GM12878 (cell line): ENCODE measurements around the gene PCSK6. TPM values are rescaled to one million over a fixed set of nuclear protein-coding genes. Genes with fewer than 3 reads are reported as not detected.

Experiments
- ATAC-seq: fragments of 200-7000 bp; cut with Tn5 transposase; 3 replicates; pipeline ENCODE4 v1.9.1; 2020; ENCODE audit warnings: mild to moderate bottlenecking, moderate library complexity
- BruUV-seq: library from RNA; stranded (reverse); fragments of 400-500 nt; replicated peaks from 2 replicates; lab custom pipeline; 2021; lab: Mats Ljungman, UMichigan
- CTCF ChIA-PET: fragments of 300-600 bp; sonication (Branson Sonifier 250); formaldehyde crosslinking; extraction: SDS; loops from one replicate; lab custom pipeline; 2021; ENCODE audit warnings: inconsistent platforms; lab: Yijun Ruan, JAX
- POLR2A ChIA-PET: fragments of 350-600 bp; formaldehyde crosslinking; extraction: SDS; loops from one replicate; lab custom pipeline; 2021; ENCODE audit warnings: inconsistent platforms; lab: Charles Lee
- RAD21 ChIA-PET: fragments of 300-600 bp; sonication (Branson Sonifier 250); formaldehyde crosslinking; loops from one replicate; lab custom pipeline; 2023; ENCODE audit warnings: antibody characterized with exemption; ENCODE audit not compliant: unreplicated experiment; lab: Charles Lee
- SMC1A ChIA-PET: fragments of 300-600 bp; sonication (Branson Sonifier 250); formaldehyde crosslinking; loops from one replicate; lab custom pipeline; 2023; ENCODE audit not compliant: unreplicated experiment, uncharacterized antibody; lab: Charles Lee
- DNase-seq: peaks from one replicate; pipeline ENCODE4 v3.0.0-alpha.2; 2011; ENCODE audit warnings: low read depth, low spot score
- FAIRE-seq: peaks from 3 replicates; lab custom pipeline; 2011; peaks lifted over from hg19 to GRCh38; lab: Jason Lieb, UNC
- H2AFZ ChIP-seq: 2 replicates; pipeline ENCODE4 v1.6.0; 2011; ENCODE audit warnings: low read depth, low read length, control low read depth; ENCODE audit not compliant: control insufficient read depth
- H3K27ac ChIP-seq: 2 replicates; pipeline ENCODE4 v1.5.1; 2011; ENCODE audit warnings: control low read depth; ENCODE audit not compliant: control insufficient read depth, insufficient read depth
- H3K27me3 ChIP-seq, 2 experiments: replicated peaks in 1 of 2; 2 replicates each; pipeline versions ENCODE4 v1.6.0 to v1.6.1; 2011; ENCODE audit warnings: low read length in 1 of 2; ENCODE audit not compliant: control insufficient read depth in 2 of 2, insufficient read depth in 2 of 2
- H3K36me3 ChIP-seq, 2 experiments: 2 replicates each; pipeline ENCODE4 v1.5.1; 2011; ENCODE audit warnings: low read length in 1 of 2; ENCODE audit not compliant: control insufficient read depth in 2 of 2, insufficient read depth in 2 of 2
- H3K4me1 ChIP-seq: 2 replicates; pipeline ENCODE4 v1.6.1; 2011; ENCODE audit warnings: mild to moderate bottlenecking, low read length, moderate library complexity, mixed read lengths; ENCODE audit not compliant: control insufficient read depth, insufficient read depth
- H3K4me2 ChIP-seq: 2 replicates; pipeline ENCODE4 v1.6.0; 2011; ENCODE audit warnings: control low read depth; ENCODE audit not compliant: control insufficient read depth, insufficient read depth
- H3K4me3 ChIP-seq: fragments of 200-600 bp; sonication (generic); 2 replicates; pipeline ENCODE4 v1.5.1; 2016
- H3K79me2 ChIP-seq: 2 replicates; pipeline ENCODE4 v1.6.0; 2011; ENCODE audit warnings: low read length; ENCODE audit not compliant: control insufficient read depth, insufficient read depth
- H3K9ac ChIP-seq: 2 replicates; pipeline ENCODE4 v1.8.0; 2011; ENCODE audit warnings: low read length, control low read depth, mixed read lengths; ENCODE audit not compliant: control insufficient read depth, insufficient read depth
- H3K9me3 ChIP-seq: replicated peaks from 3 replicates; pipeline ENCODE4 v1.5.1; 2011; ENCODE audit warnings: mild to moderate bottlenecking, low read length; ENCODE audit not compliant: control insufficient read depth, insufficient read depth
- H4K20me1 ChIP-seq: 2 replicates; pipeline ENCODE4 v1.6.0; 2011; ENCODE audit not compliant: control insufficient read depth, insufficient read depth
- ATF7 ChIP-seq: fragments of 450-650 bp; IDR thresholded peaks from 2 replicates; pipeline ENCODE4 v1.6.1; 2016; ENCODE audit warnings: low read depth, mild to moderate bottlenecking
- CBX3 ChIP-seq: fragments of 200-600 bp; sonication (generic); IDR thresholded peaks from 2 replicates; pipeline ENCODE4 v1.6.1; 2016; ENCODE audit warnings: low read depth, borderline replicate concordance
- MEF2B ChIP-seq: fragments of 450-650 bp; IDR thresholded peaks from 2 replicates; pipeline ENCODE4 v1.6.1; 2018; ENCODE audit warnings: mild to moderate bottlenecking, moderate library complexity; ENCODE audit not compliant: partially characterized antibody, poor library complexity, severe bottlenecking
- NBN ChIP-seq: fragments of 450-650 bp; IDR thresholded peaks from 2 replicates; pipeline ENCODE4 v1.6.1; 2016
- SP1 ChIP-seq: IDR thresholded peaks from one replicate; pipeline ENCODE4 v1.6.1; 2011; ENCODE audit warnings: low read depth, low read length
- WGBS: methylation state at CpG from one replicate; pipeline ENCODE4 v1.1.6; 2016; ENCODE audit warnings: low lambda C conversion rate; ENCODE audit not compliant: insufficient replicate concordance, insufficient coverage; ENCODE audit errors: missing lambda C conversion rate; 5-methylcytosine and 5-hydroxymethylcytosine counted together
- in situ Hi-C: fragments of 300-500 bp; cut with MboI; formaldehyde crosslinking; loops from 9 replicates; pipeline ENCODE4 v1.14.3; 2018; ENCODE audit warnings: mixed read lengths
- intact Hi-C: fragments of 100-400 bp; cut with micrococcal nuclease; formaldehyde crosslinking; loops from one replicate; pipeline ENCODE4 v1.14.2; 2022; ENCODE audit not compliant: unreplicated experiment
- polyA plus RNA-seq, 11 experiments: library from polyadenylated mRNA; depleted of rRNA in 4 of 11; unstranded in 6 of 11; stranded (reverse) in 5 of 11; fragments of >200 nt; fragmentation: Nextera tagmentation in 4 of 11; fragmentation: Illumina TruSeq in 1 of 11; extraction: Ambion mirVana in 4 of 11; extraction: Trizol in 1 of 11; gene quantifications; 1 replicate in 1 of 11; 2 replicates in 10 of 11; pipeline versions ENCODE4 v1.2.1 to v1.2.3, GENCODE V29; 2011 to 2016; ENCODE audit warnings: inconsistent platforms in 2 of 11, missing spikeins in 2 of 11, low read depth in 1 of 11
- total RNA-seq, 4 experiments: library from RNA; depleted of rRNA in 3 of 4; stranded (reverse); fragments of >200 nt in 3 of 4; fragmentation: Illumina TruSeq in 1 of 4; extraction: Trizol in 1 of 4; gene quantifications; 2 replicates each; pipeline versions ENCODE4 v1.2.1 to v1.2.3, GENCODE V29; 2013 to 2021
- TF ChIP-seq, protein P1 (sequence below): fragments of 450-650 bp; IDR thresholded peaks from 2 replicates; pipeline ENCODE4 v1.6.1; 2017; ENCODE audit warnings: mild to moderate bottlenecking, moderate library complexity

Gene PCSK6
- total and polyA plus RNA-seq, 10 of the 15 experiments (the other 5 are each of a cell fraction or from before 2014, with no cell fraction given) = 0.19 to 0.67 (median 0.25) TPM; not detected in 4

DNA sequence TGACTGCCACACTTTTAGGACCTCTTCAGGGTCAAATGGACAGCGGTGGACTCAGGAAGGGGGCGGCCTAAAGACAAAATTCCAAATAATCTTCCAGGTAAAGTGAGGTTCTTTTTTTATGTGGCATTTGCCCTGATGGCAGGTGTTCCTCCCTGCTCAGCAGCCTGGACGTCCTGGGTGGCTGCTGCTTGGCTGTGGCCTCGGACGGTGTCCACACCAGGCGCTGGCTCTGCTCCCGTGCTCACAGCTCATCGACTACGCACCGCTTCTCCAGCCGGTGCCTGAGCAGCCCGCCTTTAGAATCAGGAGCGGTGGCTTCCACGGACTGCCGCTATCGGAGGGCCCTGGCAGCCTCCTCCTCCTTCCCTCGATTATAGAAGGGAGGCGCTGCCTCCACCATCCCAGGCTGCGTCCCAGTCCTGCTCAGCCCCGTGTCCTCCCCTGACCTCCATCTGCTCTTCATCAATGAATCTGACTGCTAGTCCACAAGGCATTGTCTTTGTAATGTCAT is 41.9 kb downstream of the PCSK6 start (continued):
- TF ChIP-seq, protein P1, sequence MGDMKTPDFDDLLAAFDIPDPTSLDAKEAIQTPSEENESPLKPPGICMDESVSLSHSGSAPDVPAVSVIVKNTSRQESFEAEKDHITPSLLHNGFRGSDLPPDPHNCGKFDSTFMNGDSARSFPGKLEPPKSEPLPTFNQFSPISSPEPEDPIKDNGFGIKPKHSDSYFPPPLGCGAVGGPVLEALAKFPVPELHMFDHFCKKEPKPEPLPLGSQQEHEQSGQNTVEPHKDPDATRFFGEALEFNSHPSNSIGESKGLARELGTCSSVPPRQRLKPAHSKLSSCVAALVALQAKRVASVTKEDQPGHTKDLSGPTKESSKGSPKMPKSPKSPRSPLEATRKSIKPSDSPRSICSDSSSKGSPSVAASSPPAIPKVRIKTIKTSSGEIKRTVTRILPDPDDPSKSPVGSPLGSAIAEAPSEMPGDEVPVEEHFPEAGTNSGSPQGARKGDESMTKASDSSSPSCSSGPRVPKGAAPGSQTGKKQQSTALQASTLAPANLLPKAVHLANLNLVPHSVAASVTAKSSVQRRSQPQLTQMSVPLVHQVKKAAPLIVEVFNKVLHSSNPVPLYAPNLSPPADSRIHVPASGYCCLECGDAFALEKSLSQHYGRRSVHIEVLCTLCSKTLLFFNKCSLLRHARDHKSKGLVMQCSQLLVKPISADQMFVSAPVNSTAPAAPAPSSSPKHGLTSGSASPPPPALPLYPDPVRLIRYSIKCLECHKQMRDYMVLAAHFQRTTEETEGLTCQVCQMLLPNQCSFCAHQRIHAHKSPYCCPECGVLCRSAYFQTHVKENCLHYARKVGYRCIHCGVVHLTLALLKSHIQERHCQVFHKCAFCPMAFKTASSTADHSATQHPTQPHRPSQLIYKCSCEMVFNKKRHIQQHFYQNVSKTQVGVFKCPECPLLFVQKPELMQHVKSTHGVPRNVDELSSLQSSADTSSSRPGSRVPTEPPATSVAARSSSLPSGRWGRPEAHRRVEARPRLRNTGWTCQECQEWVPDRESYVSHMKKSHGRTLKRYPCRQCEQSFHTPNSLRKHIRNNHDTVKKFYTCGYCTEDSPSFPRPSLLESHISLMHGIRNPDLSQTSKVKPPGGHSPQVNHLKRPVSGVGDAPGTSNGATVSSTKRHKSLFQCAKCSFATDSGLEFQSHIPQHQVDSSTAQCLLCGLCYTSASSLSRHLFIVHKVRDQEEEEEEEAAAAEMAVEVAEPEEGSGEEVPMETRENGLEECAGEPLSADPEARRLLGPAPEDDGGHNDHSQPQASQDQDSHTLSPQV = no peak
- TF ChIP-seq ATF7 = no peak
- TF ChIP-seq NBN = no peak

DNA sequence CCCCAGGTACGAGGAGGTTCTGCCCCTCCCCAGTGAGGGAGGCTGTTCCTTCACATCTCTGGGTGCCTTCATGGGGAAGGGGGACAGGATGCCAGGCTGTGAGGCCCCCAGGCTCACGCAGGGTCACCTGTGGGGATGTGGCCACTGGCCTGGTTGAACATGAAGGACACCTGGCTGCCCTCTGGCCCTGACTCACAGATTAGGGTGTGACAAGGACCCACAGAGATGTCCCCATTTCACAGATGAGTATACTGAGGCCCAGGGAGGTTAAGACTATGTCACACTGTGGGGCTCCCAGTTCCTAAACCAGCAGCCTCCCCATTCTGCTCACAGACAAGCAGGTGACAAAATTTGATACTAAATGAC is 42.4 kb downstream of the PCSK6 start:
- H3K9ac ChIP-seq = no peak overlapping the region
- H3K36me3 ChIP-seq = no peaks in the 10 kb centered on the region
- WGBS = 0% methylated on average over 2 of the region's 2 CpGs
- ChIA-PET RAD21 (no interaction called here), POLR2A (no interaction called here), CTCF (no interaction called here), SMC1A (no interaction called here)
- no peaks in the 10 kb centered on the region for H3K79me2 ChIP-seq
- no peaks in the 10 kb centered on the region for H3K9me3 ChIP-seq
- FAIRE-seq (no peak), DNase-seq (no peak), ATAC-seq (no peak)
- H3K27me3 ChIP-seq = peaks cover 0 to 6% of the 10 kb centered on the region in 2 experiments; a peak in 2 of 4 replicates
- intact Hi-C loops = no loop called here
- H3K4me3 ChIP-seq = no peak overlapping the region
- H2AFZ ChIP-seq = no peak overlapping the region
- no TSS peak for BruUV-seq
- in situ Hi-C loops = no loop called here
- H3K27ac ChIP-seq = no peak overlapping the region
- no peak overlapping the region for H3K4me2 ChIP-seq
- TF ChIP-seq MEF2B (no peak), SP1 (no peak), CBX3 (no peak)
- TF ChIP-seq, all 136 proteins: peak for 0
- H3K4me1 ChIP-seq = no peaks in the 10 kb centered on the region
- H4K20me1 ChIP-seq = no peaks in the 10 kb centered on the region
